ENCODE measurements around the gene EPHB6. TPM values are rescaled to one million over a fixed set of nuclear protein-coding genes. Genes with fewer than 3 reads are reported as not detected.

Gene EPHB6
- total RNA-seq, 1 donor: 4.0 TPM

- Histone ChIP-seq H3K79me2 (ENCODE audit: insufficient read depth, low read length) (no peaks in the 10 kb centered on the region), H3K27ac (ENCODE audit: low read depth, low read length) (no peak overlapping the region), H3K36me3 (ENCODE audit: insufficient read depth, low read length) (no peaks in the 10 kb centered on the region), H4K20me1 (ENCODE audit: insufficient read depth, low read length) (no peaks in the 10 kb centered on the region), H3K4me2 (ENCODE audit: insufficient read depth, low read length) (no peak overlapping the region), H3K27me3 (ENCODE audit: insufficient read depth, low read length) (no peaks in the 10 kb centered on the region), H2AFZ (ENCODE audit: low read length) (no peak overlapping the region), H3K4me1 (ENCODE audit: insufficient read depth, low read length) (no peaks in the 10 kb centered on the region), H3K4me3 (ENCODE audit: insufficient read depth, low read length) (no peak overlapping the region), H3K9me3 (ENCODE audit: low read depth, low read length) (no peaks in the 10 kb centered on the region)
- TF ChIP-seq, protein P1, sequence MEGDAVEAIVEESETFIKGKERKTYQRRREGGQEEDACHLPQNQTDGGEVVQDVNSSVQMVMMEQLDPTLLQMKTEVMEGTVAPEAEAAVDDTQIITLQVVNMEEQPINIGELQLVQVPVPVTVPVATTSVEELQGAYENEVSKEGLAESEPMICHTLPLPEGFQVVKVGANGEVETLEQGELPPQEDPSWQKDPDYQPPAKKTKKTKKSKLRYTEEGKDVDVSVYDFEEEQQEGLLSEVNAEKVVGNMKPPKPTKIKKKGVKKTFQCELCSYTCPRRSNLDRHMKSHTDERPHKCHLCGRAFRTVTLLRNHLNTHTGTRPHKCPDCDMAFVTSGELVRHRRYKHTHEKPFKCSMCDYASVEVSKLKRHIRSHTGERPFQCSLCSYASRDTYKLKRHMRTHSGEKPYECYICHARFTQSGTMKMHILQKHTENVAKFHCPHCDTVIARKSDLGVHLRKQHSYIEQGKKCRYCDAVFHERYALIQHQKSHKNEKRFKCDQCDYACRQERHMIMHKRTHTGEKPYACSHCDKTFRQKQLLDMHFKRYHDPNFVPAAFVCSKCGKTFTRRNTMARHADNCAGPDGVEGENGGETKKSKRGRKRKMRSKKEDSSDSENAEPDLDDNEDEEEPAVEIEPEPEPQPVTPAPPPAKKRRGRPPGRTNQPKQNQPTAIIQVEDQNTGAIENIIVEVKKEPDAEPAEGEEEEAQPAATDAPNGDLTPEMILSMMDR (IDR thresholded peaks at IDR 0.05; ENCODE audit: extremely low read depth, low read depth, low read length): no peak
- DNase-seq (ENCODE audit: insufficient read length, low spot score, missing footprints): peak; percentile 84
Observed at GRCh38 chr7:142867398-142868187, 12.7 kb downstream of the EPHB6 start.

DNA sequence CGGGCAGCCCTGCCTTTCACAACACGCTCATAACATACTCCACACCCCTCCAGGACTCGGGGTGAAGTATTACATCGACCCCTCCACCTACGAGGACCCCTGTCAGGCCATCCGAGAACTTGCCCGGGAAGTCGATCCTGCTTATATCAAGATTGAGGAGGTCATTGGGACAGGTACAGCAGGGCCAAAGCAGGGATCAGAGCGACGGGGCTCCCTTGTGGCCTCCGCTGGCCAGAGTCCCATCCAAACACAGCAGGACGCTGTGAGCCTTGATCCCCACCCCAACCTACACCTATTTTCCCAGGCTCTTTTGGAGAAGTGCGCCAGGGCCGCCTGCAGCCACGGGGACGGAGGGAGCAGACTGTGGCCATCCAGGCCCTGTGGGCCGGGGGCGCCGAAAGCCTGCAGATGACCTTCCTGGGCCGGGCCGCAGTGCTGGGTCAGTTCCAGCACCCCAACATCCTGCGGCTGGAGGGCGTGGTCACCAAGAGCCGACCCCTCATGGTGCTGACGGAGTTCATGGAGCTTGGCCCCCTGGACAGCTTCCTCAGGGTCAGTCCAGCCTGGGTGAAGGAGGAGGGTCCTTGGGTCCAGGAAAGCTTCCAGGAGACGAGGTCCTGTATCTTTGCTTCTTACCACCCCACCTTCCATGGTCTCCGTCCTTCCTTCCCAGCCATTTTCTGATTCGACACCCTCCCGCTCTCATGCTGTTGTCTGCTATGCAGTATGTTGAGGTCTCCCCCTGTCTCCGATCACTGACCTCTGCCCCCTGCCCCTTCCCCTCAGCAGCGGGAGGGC, 13.5 kb downstream of the EPHB6 start:
- TF ChIP-seq, protein P1 (IDR thresholded peaks at IDR 0.05; ENCODE audit: extremely low read depth, low read depth, low read length): no peak
- Histone ChIP-seq H3K79me2 (ENCODE audit: insufficient read depth, low read length) (no peaks in the 10 kb centered on the region), H2AFZ (ENCODE audit: low read length) (no peak overlapping the region), H3K4me1 (ENCODE audit: insufficient read depth, low read length) (no peaks in the 10 kb centered on the region), H3K36me3 (ENCODE audit: insufficient read depth, low read length) (no peaks in the 10 kb centered on the region), H3K27ac (ENCODE audit: low read depth, low read length) (no peak overlapping the region), H4K20me1 (ENCODE audit: insufficient read depth, low read length) (no peaks in the 10 kb centered on the region), H3K4me2 (ENCODE audit: insufficient read depth, low read length) (no peak overlapping the region), H3K4me3 (ENCODE audit: insufficient read depth, low read length) (no peak overlapping the region), H3K9me3 (ENCODE audit: low read depth, low read length) (no peaks in the 10 kb centered on the region), H3K27me3 (ENCODE audit: insufficient read depth, low read length) (no peaks in the 10 kb centered on the region)
- DNase-seq (ENCODE audit: insufficient read length, low spot score, missing footprints): peak; percentile 53

DNA sequence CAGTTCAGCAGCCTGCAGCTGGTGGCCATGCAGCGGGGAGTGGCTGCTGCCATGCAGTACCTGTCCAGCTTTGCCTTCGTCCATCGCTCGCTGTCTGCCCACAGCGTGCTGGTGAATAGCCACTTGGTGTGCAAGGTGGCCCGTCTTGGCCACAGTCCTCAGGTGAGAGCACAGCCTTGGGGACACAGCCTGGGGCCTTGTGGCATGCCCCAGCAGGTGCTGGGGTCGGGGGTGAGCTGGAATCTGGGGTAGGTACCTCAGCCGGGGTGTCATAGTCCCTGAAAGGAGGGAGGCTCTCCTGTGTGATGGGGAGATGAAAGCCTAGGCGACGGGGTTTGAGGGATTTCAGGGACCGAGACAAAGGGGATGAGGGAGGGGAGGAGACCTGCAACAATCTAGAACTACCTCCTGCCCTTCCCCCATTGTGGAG, 14.1 kb downstream of the EPHB6 start:
- H3K27me3 ChIP-seq (ENCODE audit: insufficient read depth, low read length): no peaks in the 10 kb centered on the region
- DNase-seq (ENCODE audit: insufficient read length, low spot score, missing footprints): peak; percentile 69
- no peak overlapping the region for H3K27ac ChIP-seq (ENCODE audit: low read depth, low read length)
- H3K4me1 ChIP-seq (ENCODE audit: insufficient read depth, low read length): no peaks in the 10 kb centered on the region
- no peak overlapping the region for H3K4me3 ChIP-seq (ENCODE audit: insufficient read depth, low read length)
- no peaks in the 10 kb centered on the region for H4K20me1 ChIP-seq (ENCODE audit: insufficient read depth, low read length)
- no peaks in the 10 kb centered on the region for H3K36me3 ChIP-seq (ENCODE audit: insufficient read depth, low read length)
- H3K4me2 ChIP-seq (ENCODE audit: insufficient read depth, low read length): no peak overlapping the region
- H3K9me3 ChIP-seq (ENCODE audit: low read depth, low read length): no peaks in the 10 kb centered on the region
- no peaks in the 10 kb centered on the region for H3K79me2 ChIP-seq (ENCODE audit: insufficient read depth, low read length)
- no peak overlapping the region for H2AFZ ChIP-seq (ENCODE audit: low read length)
- TF ChIP-seq, protein P1 (IDR thresholded peaks at IDR 0.05; ENCODE audit: extremely low read depth, low read depth, low read length): no peak

DNA sequence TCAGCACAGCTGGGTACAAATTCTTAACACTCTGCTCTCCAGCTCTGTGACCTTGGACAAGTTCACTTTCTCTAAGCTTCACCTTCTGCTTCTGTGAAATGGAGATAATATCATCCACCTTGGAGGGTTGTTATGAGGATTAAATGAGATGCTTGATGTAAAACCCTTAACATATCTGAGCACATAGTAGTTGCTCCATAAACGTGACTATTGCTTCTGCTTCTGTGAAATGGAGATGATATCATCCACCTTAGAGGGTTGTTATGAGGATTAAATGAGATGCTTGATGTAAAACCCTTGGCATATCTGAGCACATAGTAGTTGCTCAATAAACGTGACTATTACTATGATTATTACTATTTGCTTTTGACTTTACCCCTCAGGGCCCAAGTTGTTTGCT, 14.6 kb downstream of the EPHB6 start:
- no peaks in the 10 kb centered on the region for H4K20me1 ChIP-seq (ENCODE audit: insufficient read depth, low read length)
- no peak overlapping the region for H3K4me2 ChIP-seq (ENCODE audit: insufficient read depth, low read length)
- H3K27ac ChIP-seq (ENCODE audit: low read depth, low read length): no peak overlapping the region
- H3K4me3 ChIP-seq (ENCODE audit: insufficient read depth, low read length): no peak overlapping the region
- TF ChIP-seq, protein P1 (IDR thresholded peaks at IDR 0.05; ENCODE audit: extremely low read depth, low read depth, low read length): no peak
- no peaks in the 10 kb centered on the region for H3K9me3 ChIP-seq (ENCODE audit: low read depth, low read length)
- H3K4me1 ChIP-seq (ENCODE audit: insufficient read depth, low read length): no peaks in the 10 kb centered on the region
- H3K36me3 ChIP-seq (ENCODE audit: insufficient read depth, low read length): no peaks in the 10 kb centered on the region
- no peaks in the 10 kb centered on the region for H3K79me2 ChIP-seq (ENCODE audit: insufficient read depth, low read length)
- H3K27me3 ChIP-seq (ENCODE audit: insufficient read depth, low read length): no peaks in the 10 kb centered on the region
- DNase-seq (ENCODE audit: insufficient read length, low spot score, missing footprints): no peak
- no peak overlapping the region for H2AFZ ChIP-seq (ENCODE audit: low read length)
